Pancreas (tissue), 10 donors: ENCODE measurements around the gene ATP5PD. TPM values are rescaled to one million over a fixed set of nuclear protein-coding genes. Genes with fewer than 3 reads are reported as not detected.

Experiments used
- ATAC-seq, 4 donors: fragments of 200-7000 bp; cut with Tn5 transposase; one replicate each; pipeline versions ENCODE4 v1.8.0 to v1.9.1; 2020; ENCODE audit warnings: mild to moderate bottlenecking in 4 of 4, moderate library complexity in 4 of 4
- DNase-seq, 6 donors: peaks; one replicate each; pipeline ENCODE4 v3.0.0-alpha.2; 2020
- FAIRE-seq: peaks from 2 replicates; lab custom pipeline; 2012; peaks lifted over from hg19 to GRCh38; lab: Jason Lieb, UNC
- H3K27ac ChIP-seq, 4 donors: fragments of 200-600 bp; sonication (generic); 1 replicate in 3 of 4; 2 replicates in 1 of 4; pipeline versions ENCODE4 v1.5.0 to v1.8.0; 2020
- H3K27me3 ChIP-seq, 4 donors: fragments of 200-600 bp; one replicate each; pipeline ENCODE4 v1.8.0; 2021
- H3K36me3 ChIP-seq, 3 donors: fragments of 200-600 bp; sonication (generic) in 1 of 3; one replicate each; pipeline versions ENCODE4 v1.5.0 to v1.8.0; 2020 to 2021
- H3K4me1 ChIP-seq, 3 donors: fragments of 200-600 bp; one replicate each; pipeline ENCODE4 v1.8.0; 2021
- H3K4me3 ChIP-seq, 4 donors: fragments of 200-600 bp; sonication (generic) in 2 of 4; one replicate each; pipeline versions ENCODE4 v1.5.0 to v1.8.0; 2020 to 2021
- H3K9me3 ChIP-seq, 4 donors: fragments of 200-600 bp; one replicate each; pipeline ENCODE4 v1.8.0; 2021
- CTCF ChIP-seq, 4 donors: fragments of 200-600 bp; sonication (generic) in 3 of 4; IDR thresholded peaks; one replicate each; pipeline versions ENCODE4 v1.5.0 to v1.8.0; 2021; ENCODE audit warnings: antibody characterized with exemption in 4 of 4
- WGBS, 2 donors: extraction: QIAGEN DNeasy Blood & Tissue Kit; methylation state at CpG; one replicate each; pipeline ENCODE4 v1.1.7; 2013; 5-methylcytosine and 5-hydroxymethylcytosine counted together
- intact Hi-C, 3 donors: fragments of 100-400 bp; cut with DNase I; formaldehyde crosslinking; loops; one replicate each; pipeline versions ENCODE4 v1.11.1 to v1.14.2; 2022
- polyA plus RNA-seq, 2 donors: library from polyadenylated mRNA; stranded (reverse); fragments of 200-250 nt; gene quantifications; one replicate each; pipeline ENCODE4 v1.2.3, GENCODE V29; 2013
- total RNA-seq, 6 donors: library from RNA; stranded (reverse); fragmentation: NEBNext Ultra II Directional in 4 of 6; extraction: Animal tissue kit (Norgen Biotek cat#: 25700) in 4 of 6; gene quantifications; one replicate each; pipeline versions ENCODE4 v1.2.1 to v1.2.4, GENCODE V29; 2021 to 2023
- donor health status: healthy with polysubstance abuse.
- donor health status: DM: no; HTN: no; CAD: no; lungs with moderate emphysema.
- donor health status: DM: no; HTN: no; CAD: no.
- donor health status: control.
- donor health status: control.
- donor health status: Bipolar disorder and iron deficiency.
- donor health status: DM: yes; HTN: yes; CAD: no.
- donor health status: DM: no; HTN: no; CAD: no.
- donor health status: DM: no; HTN: no; CAD: no.
- donor health status: DM: yes; HTN: yes; CAD: no.

Gene ATP5PD
- total and polyA plus RNA-seq, 8 donors = 81.6 to 229 (median 110) TPM

GRCh38 chr17:75081611-75082540, 35.1 kb upstream of the ATP5PD start:
- Histone ChIP-seq H3K4me3 (no peak overlapping the region), H3K9me3 (no peaks in the 10 kb centered on the region), H3K27me3 (no peaks in the 10 kb centered on the region), H3K27ac (no peak overlapping the region), H3K4me1 (peaks cover 0 to 16% (median 5%) of the 10 kb centered on the region in 3 donors), H3K36me3 (no peaks in the 10 kb centered on the region)
- ATAC-seq (no peak), DNase-seq (no peak), FAIRE-seq (no peak)
- TF ChIP-seq CTCF (IDR thresholded peaks at IDR 0.05) = no peak
- intact Hi-C loops = no loop called here
- 71 to 82% methylated on average over 13 of the region's 13 CpGs for WGBS, 2 donors

GRCh38 chr17:75079023-75079373, 32.2 kb upstream of the ATP5PD start:
- FAIRE-seq (no peak), DNase-seq (no peak), ATAC-seq (no peak)
- peaks cover 0 to 17% (median 5%) of the 10 kb centered on the region in 3 donors for H3K4me1 ChIP-seq
- peak overlapping the region in 3 of 4 donors; percentile 41 to 81 (median 77) for H3K27ac ChIP-seq
- no peaks in the 10 kb centered on the region for H3K9me3 ChIP-seq
- H3K27me3 ChIP-seq = no peaks in the 10 kb centered on the region
- intact Hi-C loops = no loop called here
- WGBS, 2 donors = 68 to 81% methylated on average over 8 of the region's 8 CpGs
- H3K36me3 ChIP-seq = no peaks in the 10 kb centered on the region
- no peak for TF ChIP-seq CTCF (IDR thresholded peaks at IDR 0.05)
- H3K4me3 ChIP-seq = no peak overlapping the region

DNA sequence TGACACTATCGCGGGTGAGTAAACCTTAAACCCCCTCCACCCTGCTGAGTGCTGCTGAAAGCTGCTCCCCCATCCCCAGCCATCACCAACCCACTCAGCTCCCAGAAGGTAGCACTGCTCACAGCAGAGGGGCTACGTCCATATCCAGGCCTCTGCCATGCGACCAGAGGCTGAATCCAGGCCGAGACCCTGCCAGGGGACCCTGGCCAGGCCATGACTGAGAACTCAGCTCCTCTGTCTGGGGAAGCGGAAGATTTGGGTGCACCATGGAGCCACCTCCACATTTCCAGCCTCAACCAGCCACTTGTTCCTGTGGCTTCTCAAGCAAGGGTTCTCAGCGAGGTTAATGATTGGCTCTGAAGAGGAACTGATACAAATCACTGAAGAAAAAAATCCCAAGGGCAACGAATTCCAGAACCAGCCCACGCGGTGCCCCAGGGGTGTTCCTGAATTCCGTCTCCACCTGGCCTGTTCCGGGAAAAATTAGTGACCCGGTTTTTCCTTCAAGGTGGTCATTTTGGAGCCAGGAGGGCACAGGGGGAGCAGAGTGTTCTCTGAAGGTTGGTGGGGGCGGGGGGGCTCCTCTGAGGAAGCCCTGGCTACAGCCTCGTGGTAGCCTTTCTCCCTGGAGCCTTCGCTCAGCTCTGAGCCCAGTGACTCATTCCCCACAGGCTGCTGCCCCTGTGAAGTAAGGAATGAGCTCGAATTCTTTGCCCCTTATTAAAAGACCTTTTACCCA, 31.7 kb upstream of the ATP5PD start:
- no peaks in the 10 kb centered on the region for H3K36me3 ChIP-seq
- H3K27ac ChIP-seq = peak overlapping the region; percentile 19 to 81 (median 71)
- no peak for TF ChIP-seq CTCF (IDR thresholded peaks at IDR 0.05)
- peak; percentile 32 to 46 (median 43) for ATAC-seq
- DNase-seq = peak in 2 of 6 donors; percentile 36 to 43
- no peak for FAIRE-seq
- H3K9me3 ChIP-seq = no peaks in the 10 kb centered on the region
- intact Hi-C loops = no loop called here
- WGBS, 2 donors = 61 to 62% methylated on average over 17 of the region's 17 CpGs
- H3K4me1 ChIP-seq = peaks cover 0 to 17% (median 5%) of the 10 kb centered on the region in 3 donors
- no peak overlapping the region for H3K4me3 ChIP-seq
- H3K27me3 ChIP-seq = no peaks in the 10 kb centered on the region

- FAIRE-seq = no peak
Measured at GRCh38 chr17:75077496-75078283, 30.9 kb upstream of the ATP5PD start.

More at GRCh38 chr17:75077496-75078283, 30.9 kb upstream of the ATP5PD start:
- H3K27ac ChIP-seq = peak overlapping the region; percentile 19 to 81 (median 71)
- DNase-seq = peak; percentile 54 to 88 (median 69)
- intact Hi-C loops = no loop called here
- TF ChIP-seq CTCF (IDR thresholded peaks at IDR 0.05) = peak in 1 of 4 donors; percentile 7
- WGBS, 2 donors = 9 to 24% methylated on average over 48 to 53 of the region's 53 CpGs
- H3K27me3 ChIP-seq = no peaks in the 10 kb centered on the region
- H3K4me3 ChIP-seq = peak overlapping the region; percentile 13 to 46 (median 36)
- H3K4me1 ChIP-seq = peaks cover 0 to 17% (median 5%) of the 10 kb centered on the region in 3 donors
- H3K36me3 ChIP-seq = no peaks in the 10 kb centered on the region
- no peaks in the 10 kb centered on the region for H3K9me3 ChIP-seq
- peak; percentile 77 to 89 (median 87) for ATAC-seq
